ENCODE data around the gene NALCN.

NALCN gene

DNA sequence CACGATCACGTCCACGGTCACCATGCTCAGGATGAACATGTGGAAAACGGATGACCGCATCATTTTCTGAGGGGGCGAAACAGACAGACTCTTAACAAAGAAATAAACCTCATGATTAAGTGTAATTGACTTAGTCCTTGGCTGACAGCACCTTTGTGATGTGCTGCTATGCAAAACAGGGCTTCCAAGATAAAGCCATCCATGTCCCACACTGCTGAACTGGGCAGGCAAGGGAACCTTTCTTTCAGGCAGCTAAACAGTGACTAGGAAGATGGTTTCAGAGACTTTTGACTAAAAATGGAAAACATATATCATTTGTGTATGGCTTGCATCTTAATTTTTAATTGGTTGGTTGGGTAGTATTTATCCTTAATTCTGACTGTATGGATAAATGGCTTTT is 157.8 kb downstream of the NALCN start:
- WGBS (ENCODE audit: extremely low coverage, insufficient coverage, low lambda C conversion rate): no CpG with 5 or more reads among the region's 6 CpGs
- H3K23ac ChIP-seq (ENCODE audit: low read length): no peak overlapping the region
- H3K27me3 ChIP-seq (ENCODE audit: insufficient read depth, low read length, poor library complexity): no peaks in the 10 kb centered on the region
- H4K5ac ChIP-seq (ENCODE audit: low read length): no peak overlapping the region
- H3K56ac ChIP-seq (ENCODE audit: low read length): no peak overlapping the region
- H3K4me2 ChIP-seq (ENCODE audit: low read length): no peak overlapping the region
- no peaks in the 10 kb centered on the region for H3K36me3 ChIP-seq (ENCODE audit: control insufficient read depth, insufficient read depth, low read length)
- H2BK5ac ChIP-seq (ENCODE audit: low read length): no peak overlapping the region
- H3K4ac ChIP-seq (ENCODE audit: low read depth, low read length): no peak overlapping the region
- no peak overlapping the region for H2AK5ac ChIP-seq (ENCODE audit: low read length)
- H4K8ac ChIP-seq (ENCODE audit: low read depth, low read length): no peak overlapping the region
- no peaks in the 10 kb centered on the region for H3K4me1 ChIP-seq (ENCODE audit: control insufficient read depth, low read depth, low read length)
- H3K9ac ChIP-seq (ENCODE audit: low read length): no peak overlapping the region
- H3K79me2 ChIP-seq (ENCODE audit: control insufficient read depth, insufficient read depth, low read length): no peaks in the 10 kb centered on the region
- no peak overlapping the region for H3K18ac ChIP-seq (ENCODE audit: low read length)
- peak; percentile 5 for DNase-seq
- H3K27ac ChIP-seq (ENCODE audit: low read depth, low read length): no peak overlapping the region
- no peaks in the 10 kb centered on the region for H3K79me1 ChIP-seq (ENCODE audit: low read length)
- no peak overlapping the region for H3K4me3 ChIP-seq (ENCODE audit: low read length)
- H2BK120ac ChIP-seq (ENCODE audit: low read depth, low read length): no peak overlapping the region
- no peak overlapping the region for H2BK15ac ChIP-seq (replicated peaks; ENCODE audit: low read depth)

DNA sequence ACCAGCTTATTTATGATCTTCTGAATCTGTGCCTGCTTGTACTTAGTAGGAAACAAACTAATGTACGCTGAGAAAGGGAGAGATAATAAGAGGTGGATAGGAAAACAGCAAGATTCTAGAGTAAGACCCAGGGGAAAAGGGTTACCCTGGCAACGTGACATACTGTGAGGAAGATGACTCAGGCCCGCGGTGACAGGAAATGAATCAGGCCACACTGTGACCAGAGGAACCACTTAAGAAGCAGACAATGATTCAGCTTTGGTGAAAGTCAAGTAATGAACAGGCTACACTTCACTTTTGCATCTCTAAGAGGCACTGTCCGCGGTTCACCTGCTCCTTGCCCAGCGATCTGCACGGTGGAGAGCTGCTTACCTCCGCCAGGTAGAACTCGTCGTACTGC is 158.2 kb downstream of the NALCN start:
- Histone ChIP-seq H4K8ac (ENCODE audit: low read depth, low read length) (no peak overlapping the region), H3K4me3 (ENCODE audit: low read length) (no peak overlapping the region), H3K36me3 (ENCODE audit: control insufficient read depth, insufficient read depth, low read length) (no peaks in the 10 kb centered on the region), H3K9ac (ENCODE audit: low read length) (no peak overlapping the region), H3K4ac (ENCODE audit: low read depth, low read length) (no peak overlapping the region), H2AK5ac (ENCODE audit: low read length) (no peak overlapping the region), H3K79me2 (ENCODE audit: control insufficient read depth, insufficient read depth, low read length) (no peaks in the 10 kb centered on the region), H2BK15ac (replicated peaks; ENCODE audit: low read depth) (no peak overlapping the region), H3K18ac (ENCODE audit: low read length) (no peak overlapping the region), H3K27me3 (ENCODE audit: insufficient read depth, low read length, poor library complexity) (no peaks in the 10 kb centered on the region), H3K23ac (ENCODE audit: low read length) (no peak overlapping the region), H3K4me1 (ENCODE audit: control insufficient read depth, low read depth, low read length) (no peaks in the 10 kb centered on the region), H2BK5ac (ENCODE audit: low read length) (no peak overlapping the region), H4K5ac (ENCODE audit: low read length) (no peak overlapping the region), H3K79me1 (ENCODE audit: low read length) (no peaks in the 10 kb centered on the region), H3K27ac (ENCODE audit: low read depth, low read length) (peak overlapping the region; percentile 8), H3K4me2 (ENCODE audit: low read length) (no peak overlapping the region), H2BK120ac (ENCODE audit: low read depth, low read length) (no peak overlapping the region), H3K56ac (ENCODE audit: low read length) (no peak overlapping the region)
- no CpG with 5 or more reads among the region's 11 CpGs for WGBS (ENCODE audit: extremely low coverage, insufficient coverage, low lambda C conversion rate)
- peak; percentile 86 for DNase-seq

DNA sequence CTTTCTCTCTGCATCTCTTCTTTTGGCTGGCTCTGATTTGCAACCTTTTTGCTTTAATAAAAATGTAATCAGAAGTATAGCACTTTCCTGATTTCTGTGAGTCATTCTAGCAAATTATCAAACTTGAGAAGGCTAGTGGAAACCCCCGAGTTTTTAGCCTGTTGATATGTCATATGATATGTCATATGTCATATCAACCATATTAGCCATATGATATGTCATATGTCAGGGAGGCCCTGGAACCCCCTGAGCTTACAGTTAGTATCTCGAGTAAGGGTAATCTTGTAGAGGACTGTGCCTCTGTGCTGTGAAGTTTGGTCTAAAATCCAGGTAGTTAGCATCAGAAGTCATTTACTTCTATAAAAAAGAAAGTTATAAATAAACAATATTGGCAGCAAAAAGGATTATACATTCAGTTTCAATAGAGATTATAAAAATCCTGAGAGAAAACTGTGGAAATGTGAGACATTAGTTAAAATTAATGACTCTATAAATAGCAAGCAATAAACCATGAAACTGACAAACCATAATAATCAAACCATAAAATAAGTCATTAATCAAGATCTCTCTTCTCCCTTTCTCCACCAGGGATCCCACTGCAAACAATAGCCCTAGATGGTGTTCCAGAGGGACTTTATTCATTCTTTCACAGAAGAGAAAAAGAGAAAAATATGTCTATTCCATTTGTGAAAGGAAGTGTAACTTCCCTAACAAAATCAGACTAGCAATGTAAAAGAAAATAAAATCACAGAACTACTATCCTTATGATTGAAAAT is 167.4 kb downstream of the NALCN start:
- no peak overlapping the region for H3K4ac ChIP-seq (ENCODE audit: low read depth, low read length)
- H2AK5ac ChIP-seq (ENCODE audit: low read length): no peak overlapping the region
- no peaks in the 10 kb centered on the region for H3K4me1 ChIP-seq (ENCODE audit: control insufficient read depth, low read depth, low read length)
- H4K5ac ChIP-seq (ENCODE audit: low read length): no peak overlapping the region
- no peaks in the 10 kb centered on the region for H3K79me1 ChIP-seq (ENCODE audit: low read length)
- DNase-seq: no peak
- H3K56ac ChIP-seq (ENCODE audit: low read length): no peak overlapping the region
- H3K23ac ChIP-seq (ENCODE audit: low read length): no peak overlapping the region
- H3K36me3 ChIP-seq (ENCODE audit: control insufficient read depth, insufficient read depth, low read length): no peaks in the 10 kb centered on the region
- no peak overlapping the region for H3K9ac ChIP-seq (ENCODE audit: low read length)
- H3K4me2 ChIP-seq (ENCODE audit: low read length): no peak overlapping the region
- no peak overlapping the region for H3K4me3 ChIP-seq (ENCODE audit: low read length)
- H3K79me2 ChIP-seq (ENCODE audit: control insufficient read depth, insufficient read depth, low read length): no peaks in the 10 kb centered on the region
- H3K27me3 ChIP-seq (ENCODE audit: insufficient read depth, low read length, poor library complexity): no peaks in the 10 kb centered on the region
- no peak overlapping the region for H2BK120ac ChIP-seq (ENCODE audit: low read depth, low read length)
- no peak overlapping the region for H3K27ac ChIP-seq (ENCODE audit: low read depth, low read length)
- no peak overlapping the region for H2BK15ac ChIP-seq (replicated peaks; ENCODE audit: low read depth)
- no peak overlapping the region for H2BK5ac ChIP-seq (ENCODE audit: low read length)
- H4K8ac ChIP-seq (ENCODE audit: low read depth, low read length): no peak overlapping the region
- no CpG with 5 or more reads among the region's 2 CpGs for WGBS (ENCODE audit: extremely low coverage, insufficient coverage, low lambda C conversion rate)
- no peak overlapping the region for H3K18ac ChIP-seq (ENCODE audit: low read length)

DNA sequence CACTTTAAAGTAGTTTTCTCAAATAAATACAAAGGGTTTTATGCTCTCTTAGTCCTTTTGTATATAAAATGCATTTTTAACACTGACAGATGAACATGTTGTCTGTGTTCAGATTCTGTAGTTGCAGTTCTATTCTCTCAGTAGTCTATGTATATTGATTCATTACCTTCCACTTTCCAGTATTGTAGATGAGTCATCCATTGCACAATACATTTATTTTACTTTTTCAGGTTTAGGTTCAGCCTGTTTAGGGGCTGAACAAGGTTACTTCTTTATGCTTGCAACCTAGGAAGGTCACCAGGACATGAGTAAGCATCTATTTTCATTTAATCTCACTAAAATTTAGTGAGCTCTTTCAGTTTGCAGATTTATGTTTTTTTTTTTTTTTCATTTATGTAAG is 173.6 kb downstream of the NALCN start:
- H3K4me1 ChIP-seq (ENCODE audit: control insufficient read depth, low read depth, low read length): no peaks in the 10 kb centered on the region
- H3K27ac ChIP-seq (ENCODE audit: low read depth, low read length): no peak overlapping the region
- no peak overlapping the region for H3K4me2 ChIP-seq (ENCODE audit: low read length)
- H2AK5ac ChIP-seq (ENCODE audit: low read length): no peak overlapping the region
- no peak overlapping the region for H3K56ac ChIP-seq (ENCODE audit: low read length)
- no peaks in the 10 kb centered on the region for H3K79me1 ChIP-seq (ENCODE audit: low read length)
- H4K5ac ChIP-seq (ENCODE audit: low read length): no peak overlapping the region
- H3K36me3 ChIP-seq (ENCODE audit: control insufficient read depth, insufficient read depth, low read length): no peaks in the 10 kb centered on the region
- H3K4me3 ChIP-seq (ENCODE audit: low read length): no peak overlapping the region
- H2BK5ac ChIP-seq (ENCODE audit: low read length): no peak overlapping the region
- no peak overlapping the region for H3K18ac ChIP-seq (ENCODE audit: low read length)
- no peak overlapping the region for H3K23ac ChIP-seq (ENCODE audit: low read length)
- H3K9ac ChIP-seq (ENCODE audit: low read length): no peak overlapping the region
- no peaks in the 10 kb centered on the region for H3K27me3 ChIP-seq (ENCODE audit: insufficient read depth, low read length, poor library complexity)
- no peaks in the 10 kb centered on the region for H3K79me2 ChIP-seq (ENCODE audit: control insufficient read depth, insufficient read depth, low read length)
- no peak overlapping the region for H4K8ac ChIP-seq (ENCODE audit: low read depth, low read length)
- H3K4ac ChIP-seq (ENCODE audit: low read depth, low read length): no peak overlapping the region
- H2BK15ac ChIP-seq (replicated peaks; ENCODE audit: low read depth): no peak overlapping the region
- H2BK120ac ChIP-seq (ENCODE audit: low read depth, low read length): no peak overlapping the region
- DNase-seq: no peak

DNA sequence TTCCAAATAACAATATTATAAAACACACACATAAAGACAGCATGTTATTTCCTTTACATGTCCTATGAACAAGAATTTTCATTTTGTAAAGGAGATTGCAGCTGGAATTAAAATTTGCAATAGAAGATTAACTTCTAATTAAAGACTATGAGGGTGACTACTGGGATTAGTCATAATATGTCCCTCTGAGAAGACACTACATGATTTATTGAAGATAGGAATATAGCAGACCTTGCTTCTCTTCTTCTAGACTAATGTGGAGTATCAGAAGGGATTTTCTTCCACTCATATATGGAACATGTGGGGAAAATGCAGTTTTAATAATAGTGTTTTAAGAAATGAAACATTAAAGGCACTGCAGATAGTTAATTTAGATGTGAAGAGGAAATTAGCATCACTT is 177.8 kb downstream of the NALCN start:
- Histone ChIP-seq H2BK120ac (ENCODE audit: low read depth, low read length) (no peak overlapping the region), H3K4me3 (ENCODE audit: low read length) (no peak overlapping the region), H3K18ac (ENCODE audit: low read length) (no peak overlapping the region), H3K4me1 (ENCODE audit: control insufficient read depth, low read depth, low read length) (no peaks in the 10 kb centered on the region), H4K5ac (ENCODE audit: low read length) (no peak overlapping the region), H3K9ac (ENCODE audit: low read length) (no peak overlapping the region), H2AK5ac (ENCODE audit: low read length) (no peak overlapping the region), H3K4ac (ENCODE audit: low read depth, low read length) (no peak overlapping the region), H3K79me1 (ENCODE audit: low read length) (no peaks in the 10 kb centered on the region), H2BK15ac (replicated peaks; ENCODE audit: low read depth) (no peak overlapping the region), H2BK5ac (ENCODE audit: low read length) (no peak overlapping the region), H3K56ac (ENCODE audit: low read length) (no peak overlapping the region), H3K4me2 (ENCODE audit: low read length) (no peak overlapping the region), H3K36me3 (ENCODE audit: control insufficient read depth, insufficient read depth, low read length) (no peaks in the 10 kb centered on the region), H3K27me3 (ENCODE audit: insufficient read depth, low read length, poor library complexity) (no peaks in the 10 kb centered on the region), H4K8ac (ENCODE audit: low read depth, low read length) (no peak overlapping the region), H3K27ac (ENCODE audit: low read depth, low read length) (no peak overlapping the region), H3K79me2 (ENCODE audit: control insufficient read depth, insufficient read depth, low read length) (no peaks in the 10 kb centered on the region), H3K23ac (ENCODE audit: low read length) (no peak overlapping the region)
- no peak for DNase-seq

DNA sequence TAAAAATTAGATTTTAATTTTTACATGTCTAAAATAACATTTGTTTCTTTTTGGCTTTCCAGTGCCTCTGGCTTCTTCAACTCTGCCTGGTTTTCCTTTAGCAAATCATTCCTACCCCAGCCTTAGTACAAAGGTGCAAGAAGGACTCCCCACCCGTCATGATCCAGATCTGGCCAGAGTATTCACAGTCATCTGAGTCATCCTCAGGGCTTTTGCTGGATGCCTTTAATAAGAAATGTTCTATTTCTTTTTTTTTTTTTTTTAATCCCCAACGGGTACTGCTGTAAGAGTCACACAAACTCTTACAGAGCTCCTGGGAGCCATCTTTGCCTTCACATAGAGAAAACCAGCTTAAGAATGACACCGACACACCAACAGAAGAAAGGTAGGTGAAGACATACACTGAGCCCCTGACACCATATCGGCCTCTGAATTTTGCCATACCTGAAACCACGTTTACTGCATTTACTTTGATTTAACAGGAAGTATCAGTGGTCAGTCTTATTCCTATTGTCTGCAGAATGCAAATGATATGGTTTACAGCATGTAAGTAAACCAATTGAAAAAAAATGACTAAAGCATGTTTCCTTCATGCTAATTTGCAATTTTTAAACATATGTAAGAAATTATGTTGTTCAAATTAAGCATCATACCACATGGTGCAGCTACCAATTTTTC is 184.4 kb downstream of the NALCN start:
- no peak overlapping the region for H3K4me3 ChIP-seq (ENCODE audit: low read length)
- no peak overlapping the region for H3K4me2 ChIP-seq (ENCODE audit: low read length)
- H3K56ac ChIP-seq (ENCODE audit: low read length): no peak overlapping the region
- no peaks in the 10 kb centered on the region for H3K36me3 ChIP-seq (ENCODE audit: control insufficient read depth, insufficient read depth, low read length)
- H2BK15ac ChIP-seq (replicated peaks; ENCODE audit: low read depth): no peak overlapping the region
- DNase-seq: no peak
- no peak overlapping the region for H4K8ac ChIP-seq (ENCODE audit: low read depth, low read length)
- no peak overlapping the region for H3K27ac ChIP-seq (ENCODE audit: low read depth, low read length)
- H3K79me2 ChIP-seq (ENCODE audit: control insufficient read depth, insufficient read depth, low read length): no peaks in the 10 kb centered on the region
- no peak overlapping the region for H4K5ac ChIP-seq (ENCODE audit: low read length)
- H3K4ac ChIP-seq (ENCODE audit: low read depth, low read length): no peak overlapping the region
- H2AK5ac ChIP-seq (ENCODE audit: low read length): no peak overlapping the region
- H3K18ac ChIP-seq (ENCODE audit: low read length): no peak overlapping the region
- H2BK120ac ChIP-seq (ENCODE audit: low read depth, low read length): no peak overlapping the region
- no CpG with 5 or more reads among the region's 5 CpGs for WGBS (ENCODE audit: extremely low coverage, insufficient coverage, low lambda C conversion rate)
- H3K27me3 ChIP-seq (ENCODE audit: insufficient read depth, low read length, poor library complexity): no peaks in the 10 kb centered on the region
- no peaks in the 10 kb centered on the region for H3K4me1 ChIP-seq (ENCODE audit: control insufficient read depth, low read depth, low read length)
- H3K9ac ChIP-seq (ENCODE audit: low read length): no peak overlapping the region
- no peak overlapping the region for H3K23ac ChIP-seq (ENCODE audit: low read length)
- H2BK5ac ChIP-seq (ENCODE audit: low read length): no peak overlapping the region
- H3K79me1 ChIP-seq (ENCODE audit: low read length): no peaks in the 10 kb centered on the region
